HG02884 (cell line): ENCODE measurements around the gene TMEM236.
"Not testable (repeated sequence)": the region's sequence is repeated elsewhere in the genome, so short reads cannot be mapped to it uniquely, and the experiment has no call there.

Source experiments
- ATAC-seq: cut with Tn5 transposase; IDR thresholded peaks from one replicate; pipeline ENCODE4 v1.9.1; 2021; ENCODE audit warnings: mild to moderate bottlenecking, moderate library complexity; ENCODE audit not compliant: unreplicated experiment

TMEM236 gene, protein sequence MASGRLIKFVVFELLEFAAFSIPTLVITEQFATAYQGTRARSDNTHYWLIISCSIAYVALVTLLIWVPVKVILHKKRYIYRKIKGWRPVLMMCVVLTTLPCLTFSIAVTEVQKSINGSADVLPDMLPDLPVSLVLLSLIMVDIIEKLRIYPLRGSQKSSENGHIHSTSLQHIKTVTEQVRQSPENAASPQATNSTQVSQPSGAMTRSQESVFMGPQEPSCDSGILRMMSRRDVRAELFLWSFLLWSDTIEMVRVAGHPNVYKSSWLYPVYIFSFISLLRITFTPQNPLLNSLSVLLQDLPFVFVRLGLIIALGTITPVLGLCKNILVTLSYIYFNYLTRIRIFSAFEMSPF

GRCh38 chr10:17751781-17752445, at the start of gene TMEM236:
Gene TMEM236, plus strand, starts transcription at chr10:17752201. Its CDS starts 95 bp downstream, at chr10:17752296.
- ATAC-seq: no peak

DNA sequence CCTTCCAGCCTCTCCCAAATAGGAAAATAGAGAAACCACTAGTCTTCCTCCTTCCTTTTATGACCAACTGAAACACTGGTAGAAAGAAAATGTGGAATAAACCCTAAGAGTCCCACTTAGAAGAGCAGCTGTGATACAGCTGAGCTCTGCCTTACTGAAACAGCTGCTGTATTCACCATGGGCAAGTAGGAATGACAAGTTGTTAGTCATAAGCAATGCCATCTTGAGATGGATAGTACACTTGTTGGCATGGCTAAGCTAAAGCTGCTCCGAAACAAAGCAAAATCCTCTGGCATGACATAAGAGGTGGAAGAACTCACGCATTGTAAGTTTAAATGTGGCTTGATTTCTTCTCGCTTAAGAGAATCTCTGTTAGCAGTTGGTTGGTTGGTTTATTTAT, 48.3 kb upstream of the TMEM236 start:
- ATAC-seq: no peak

DNA sequence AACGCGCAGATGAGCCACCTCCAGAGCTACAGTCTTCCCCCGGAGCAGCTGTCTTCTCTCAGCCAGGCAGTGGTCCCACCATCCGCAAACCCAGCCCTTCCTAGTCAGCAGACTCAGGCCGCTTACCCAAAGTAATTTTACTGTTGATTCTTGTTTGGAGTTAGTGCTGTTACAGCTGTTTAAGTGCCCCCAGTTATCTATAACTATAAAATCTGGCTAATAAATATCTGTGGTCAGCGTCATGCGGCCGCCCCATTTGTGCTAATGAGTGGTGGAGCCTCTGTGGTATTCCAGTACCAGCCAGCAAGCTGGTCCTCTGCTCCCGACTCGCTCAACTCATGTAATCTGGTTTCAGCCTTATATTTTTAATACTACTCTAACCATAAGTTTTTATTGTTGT, 43.2 kb upstream of the TMEM236 start:
- no peak for ATAC-seq

GRCh38 chr10:17709492-17709891, 42.5 kb upstream of the TMEM236 start:
- no peak for ATAC-seq

- ATAC-seq: no peak
Measured at GRCh38 chr10:17710181-17710580, 41.8 kb upstream of the TMEM236 start.

DNA sequence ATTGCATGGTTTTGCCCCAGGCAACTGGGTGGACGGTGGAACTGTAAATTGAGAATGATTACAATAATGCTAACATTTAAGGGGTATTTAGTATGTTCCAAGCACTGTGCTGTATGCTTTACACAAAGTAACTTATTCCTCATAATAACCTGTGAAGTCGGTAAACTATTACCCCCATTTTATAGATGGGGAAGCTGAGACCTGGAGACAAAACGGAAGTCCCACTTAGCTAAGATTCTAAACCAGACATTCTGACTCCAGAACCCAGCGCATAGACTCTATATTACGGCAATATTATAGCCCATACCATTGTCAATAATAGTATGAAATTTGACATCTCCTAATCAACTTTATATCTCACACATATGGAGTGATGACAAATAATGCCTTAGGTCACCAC, 39.9 kb upstream of the TMEM236 start:
- no peak for ATAC-seq

- no peak for ATAC-seq
Measured at GRCh38 chr10:17712717-17713471, 39.1 kb upstream of the TMEM236 start.

DNA sequence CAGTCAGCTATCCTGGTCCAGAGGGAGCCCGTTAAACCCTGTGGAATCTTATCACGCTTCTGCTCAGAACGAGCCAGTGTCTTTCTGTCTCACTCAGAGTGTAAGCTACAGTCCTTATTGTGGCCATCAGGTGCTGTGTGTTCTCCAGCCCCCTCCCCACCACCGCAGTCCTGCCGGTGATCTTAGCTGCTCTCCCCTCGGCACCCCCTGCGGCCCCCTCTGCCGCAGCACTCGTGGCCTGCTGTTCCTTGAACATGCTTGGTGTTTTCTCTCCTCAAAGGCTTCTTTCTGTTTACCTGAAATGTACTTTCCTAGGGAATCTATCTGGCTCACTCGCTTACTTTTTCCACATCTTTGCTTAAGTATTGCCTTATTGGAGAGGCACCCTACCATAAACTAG, 38.2 kb upstream of the TMEM236 start:
- ATAC-seq: no peak

DNA sequence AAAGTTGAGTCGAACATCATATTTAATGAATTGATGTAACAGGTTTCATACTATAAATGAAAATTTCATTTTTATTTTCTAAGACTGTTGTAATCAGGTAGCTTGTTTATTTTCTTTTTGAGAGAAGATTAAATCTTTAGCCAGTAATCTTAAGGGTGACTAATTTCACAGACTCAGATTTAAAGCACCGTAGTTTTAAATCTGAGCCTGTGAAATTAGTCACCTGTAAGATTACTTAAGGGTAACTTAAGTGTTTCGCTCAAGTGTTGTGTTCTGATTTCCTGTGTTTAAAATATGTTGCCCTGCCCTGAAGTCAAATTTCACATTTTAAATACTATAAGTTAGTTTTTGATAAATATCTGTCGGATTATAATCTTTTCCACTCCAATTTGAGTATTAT, 35.8 kb upstream of the TMEM236 start:
- no peak for ATAC-seq

GRCh38 chr10:17722317-17723014, 29.5 kb upstream of the TMEM236 start:
- ATAC-seq: not testable (repeated sequence)

DNA sequence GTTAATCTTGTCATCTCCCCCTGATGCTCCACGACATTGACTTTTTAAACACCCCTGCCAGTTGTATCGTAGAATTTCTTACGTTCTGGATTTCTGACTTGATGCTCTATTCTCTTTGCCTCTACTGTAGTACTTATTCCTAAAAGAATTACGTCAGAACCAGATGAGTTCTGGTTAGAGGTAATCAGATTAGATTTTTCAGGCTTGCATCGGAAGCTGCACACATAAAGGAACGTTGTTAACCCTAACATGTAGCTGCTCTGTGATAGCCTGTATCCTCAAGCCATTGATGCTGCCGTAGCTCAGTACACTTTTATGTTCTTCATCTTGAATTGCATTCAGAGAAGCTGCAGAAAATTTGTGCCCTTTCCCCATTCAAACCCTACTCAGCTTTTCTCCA, 26.3 kb upstream of the TMEM236 start:
- no peak for ATAC-seq

DNA sequence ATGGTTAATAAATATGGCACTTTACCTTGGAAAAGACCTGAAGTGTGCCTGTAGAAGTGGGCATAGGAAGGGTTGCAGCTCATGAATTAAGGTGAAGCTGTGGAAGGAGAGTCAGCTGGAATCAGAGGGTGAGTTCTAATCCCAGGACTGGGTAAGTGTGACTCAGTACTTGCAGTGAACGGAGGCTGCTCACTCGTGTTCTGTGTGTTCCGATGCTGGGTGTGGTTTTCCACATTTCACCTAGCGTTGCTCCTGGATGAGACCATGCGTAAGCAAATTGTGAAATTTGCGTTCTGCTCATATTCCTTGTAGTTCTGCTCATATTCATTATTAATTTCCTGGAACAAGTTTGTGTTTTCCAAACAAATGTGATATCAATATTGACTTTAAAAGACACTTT, 22.4 kb upstream of the TMEM236 start:
- ATAC-seq: no peak

GRCh38 chr10:17730667-17731066, 21.3 kb upstream of the TMEM236 start:
- no peak for ATAC-seq

GRCh38 chr10:17731331-17732020, 20.5 kb upstream of the TMEM236 start:
- no peak for ATAC-seq

DNA sequence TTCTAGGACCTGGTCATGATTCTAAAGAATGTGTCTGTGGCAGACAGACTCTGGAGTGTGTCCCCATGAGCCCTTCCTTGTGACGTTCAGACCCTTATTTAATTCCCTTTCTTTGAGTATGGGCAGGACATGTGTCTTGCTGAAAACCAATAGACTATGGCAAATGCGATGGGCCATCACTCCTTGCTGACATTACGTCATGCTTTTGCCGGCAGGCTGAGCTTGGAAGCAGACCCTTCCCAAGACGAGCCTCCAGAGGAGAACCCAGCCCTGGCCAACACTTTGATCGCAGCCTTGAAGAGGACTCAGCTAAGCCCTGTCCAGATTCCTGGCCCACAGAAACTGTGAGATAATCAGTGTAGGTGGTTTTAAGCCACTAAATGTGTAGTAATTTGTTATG, 18.4 kb upstream of the TMEM236 start:
- ATAC-seq: no peak

DNA sequence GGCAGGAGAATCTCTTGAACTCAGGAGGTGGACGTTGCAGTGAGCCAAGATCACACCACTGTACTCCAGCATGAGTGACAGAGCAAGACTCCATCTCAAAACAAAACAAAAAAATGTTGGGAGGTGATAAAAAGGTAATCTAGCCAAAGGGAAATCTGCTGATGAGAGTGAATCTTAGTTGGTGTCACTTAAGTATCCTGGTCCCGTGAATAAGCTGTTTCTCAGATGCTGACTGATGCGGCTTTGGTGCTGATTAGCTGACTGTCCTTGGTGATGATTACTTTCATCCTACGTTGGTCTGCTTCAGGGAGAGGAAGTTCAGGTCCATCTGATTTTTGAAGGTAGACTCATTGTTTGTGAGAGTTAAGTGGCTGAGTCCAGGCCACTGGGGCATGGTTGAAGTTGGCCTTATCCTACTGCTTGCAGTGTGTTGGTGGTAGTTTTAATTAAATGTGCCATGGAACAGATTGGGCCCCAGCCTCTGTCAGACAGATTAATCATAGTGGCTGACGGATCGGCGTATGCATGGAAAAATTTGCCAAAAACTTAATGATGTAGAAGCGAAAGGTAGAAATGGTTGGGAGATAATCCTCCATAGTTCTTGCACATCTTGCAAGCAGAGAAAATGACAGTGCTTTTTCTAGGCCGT, 17.4 kb upstream of the TMEM236 start:
- no peak for ATAC-seq

DNA sequence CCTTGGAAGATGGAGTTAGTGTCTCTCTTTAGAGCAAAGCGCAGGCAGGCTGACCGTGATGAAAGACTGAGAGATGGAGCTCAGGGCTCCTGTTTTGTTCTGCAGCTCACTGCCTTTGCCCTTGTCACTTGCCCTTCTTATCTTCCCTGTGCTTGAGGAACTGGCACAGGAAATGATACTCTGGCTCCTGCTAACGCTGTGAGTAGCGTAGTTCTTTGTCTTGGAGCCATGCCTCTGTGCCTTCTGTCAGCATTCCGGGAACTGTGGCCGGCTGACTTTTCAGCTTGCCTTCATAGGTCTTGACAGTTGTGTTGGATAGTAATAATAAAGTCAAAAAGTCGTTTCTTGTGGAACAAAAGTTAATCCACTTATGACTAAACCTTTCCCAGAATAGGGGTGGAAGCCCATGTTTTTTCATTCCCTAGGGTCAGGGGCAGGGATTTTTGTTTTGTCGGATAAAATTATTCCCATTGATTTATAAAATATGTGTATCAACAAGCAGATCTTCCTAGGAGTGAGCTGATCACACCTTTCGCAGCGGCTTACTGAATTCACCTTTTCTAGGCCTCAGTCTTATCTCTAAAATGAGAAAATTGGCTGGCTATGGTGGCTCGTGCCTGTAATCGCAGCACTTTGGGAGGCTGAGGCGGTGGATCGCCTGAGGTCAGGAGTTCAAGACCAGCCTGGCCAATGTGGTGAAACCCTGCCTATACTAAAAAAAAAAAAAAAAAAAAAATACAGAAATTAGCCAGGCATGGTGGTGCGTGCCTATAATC, 16.6 kb upstream of the TMEM236 start:
- ATAC-seq: no peak

DNA sequence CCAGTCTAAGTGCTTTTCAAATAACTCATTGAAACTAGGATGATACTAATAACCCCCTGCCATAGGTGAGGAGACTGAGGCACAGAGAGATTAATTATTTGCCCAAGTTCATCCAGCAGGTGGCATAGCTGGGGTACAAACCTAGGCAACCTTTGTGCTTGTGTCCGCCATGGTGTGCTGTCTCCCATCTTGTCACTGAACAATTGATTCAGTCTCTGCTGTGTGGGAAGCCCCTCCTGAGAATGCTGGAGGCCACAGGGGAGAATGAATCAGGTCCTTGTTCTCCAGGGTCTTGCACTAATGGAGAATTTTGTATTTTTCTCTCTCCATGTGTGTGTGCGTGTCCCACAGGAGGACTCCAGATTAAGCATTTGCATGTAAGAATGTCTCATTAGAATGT, 15.8 kb upstream of the TMEM236 start:
- no peak for ATAC-seq
